GM20000 (cell line): ENCODE data around the gene POC1B.

ENCODE experiments used
- DNase-seq: peaks from one replicate; pipeline ENCODE4 v3.0.0; 2012; ENCODE audit warnings: low spot score
- CTCF ChIP-seq: IDR thresholded peaks from 2 replicates; pipeline ENCODE4 v1.5.1; 2012; ENCODE audit warnings: mild to moderate bottlenecking, control low read depth; ENCODE audit errors: extremely low read depth, missing control alignments

Gene POC1B

GRCh38 chr12:89424846-89425245 lies 101.0 kb downstream of the POC1B start:
- no peak for DNase-seq
- no peak for TF ChIP-seq CTCF

GRCh38 chr12:89424389-89424788 lies 101.5 kb downstream of the POC1B start:
- TF ChIP-seq CTCF, result no peak
- no peak for DNase-seq

GRCh38 chr12:89421092-89421835 lies 104.6 kb downstream of the POC1B start:
- DNase-seq, result no peak
- no peak for TF ChIP-seq CTCF

GRCh38 chr12:89418228-89418910 lies 107.5 kb downstream of the POC1B start:
- no peak for DNase-seq
- no peak for TF ChIP-seq CTCF

GRCh38 chr12:89417246-89417977 lies 108.4 kb downstream of the POC1B start:
- DNase-seq, result no peak
- no peak for TF ChIP-seq CTCF

GRCh38 chr12:89416049-89416792 lies 109.6 kb downstream of the POC1B start:
- no peak for TF ChIP-seq CTCF
- DNase-seq, result no peak
